Ishikawa (cell line): Measurements from ENCODE around the gene ALPL.

Experiments
- CEBPB ChIP-seq: IDR thresholded peaks from 2 replicates; pipeline ENCODE4 v1.6.1; 2012
- EGR1 ChIP-seq: IDR thresholded peaks from 2 replicates; pipeline ENCODE4 v1.6.1; 2012
- FOXM1 ChIP-seq: IDR thresholded peaks from 2 replicates; pipeline ENCODE4 v1.6.1; 2012; ENCODE audit warnings: low read depth, borderline replicate concordance
- REST ChIP-seq: IDR thresholded peaks from 2 replicates; pipeline ENCODE4 v1.6.1; 2012; ENCODE audit warnings: low read depth, mild to moderate bottlenecking
- TAF1 ChIP-seq: IDR thresholded peaks from 2 replicates; pipeline ENCODE4 v1.6.1; 2012; ENCODE audit warnings: low read depth, mild to moderate bottlenecking
- YY1 ChIP-seq: IDR thresholded peaks from 2 replicates; pipeline ENCODE4 v1.6.1; 2012; ENCODE audit warnings: low read depth

- TF ChIP-seq REST: no peak
- no peak for TF ChIP-seq YY1
- no peak for TF ChIP-seq CEBPB
- TF ChIP-seq EGR1: no peak
- no peak for TF ChIP-seq FOXM1
- no peak for TF ChIP-seq TAF1
Observed at GRCh38 chr1:21517660-21518480, 8.6 kb downstream of the ALPL start.
